B cell (primary cell): Measurements from ENCODE around the gene MAGI2. TPM values are rescaled to one million over a fixed set of nuclear protein-coding genes. Genes with fewer than 3 reads are reported as not detected.

Source experiments
- ATAC-seq: fragments of 200-7000 bp; cut with Tn5 transposase; one replicate; pipeline ENCODE4 v1.10.0; 2021; ENCODE audit warnings: low read depth, mild to moderate bottlenecking, moderate number of reproducible peaks, moderate library complexity
- CTCF ChIA-PET: fragments of 350-600 bp; sonication (Branson Sonifier 250); formaldehyde crosslinking; loops from one replicate; lab custom pipeline; 2021; ENCODE audit warnings: antibody characterized with exemption, inconsistent platforms; lab: Charles Lee
- POLR2A ChIA-PET: fragments of 350-600 bp; sonication (Branson Sonifier 250); formaldehyde crosslinking; loops from one replicate; lab custom pipeline; 2021; ENCODE audit warnings: antibody characterized with exemption; lab: Charles Lee
- DNase-seq: peaks from one replicate; pipeline ENCODE4 v3.0.0; 2013
- H2AFZ ChIP-seq: 2 replicates; pipeline ENCODE4 v1.6.1; 2012; ENCODE audit warnings: mild to moderate bottlenecking, low read depth, low read length; ENCODE audit not compliant: insufficient read depth, poor library complexity, severe bottlenecking
- H3K27ac ChIP-seq, 2 donors: 1 replicate in 1 of 2; 2 replicates in 1 of 2; pipeline ENCODE4 v1.5.1; 2012 to 2013; ENCODE audit warnings: low read length in 2 of 2, mild to moderate bottlenecking in 2 of 2, moderate library complexity in 1 of 2
- H3K27me3 ChIP-seq, 4 experiments: fragments of 200-600 bp in 1 of 4; sonication (generic) in 1 of 4; replicated peaks in 1 of 4; 1 replicate in 2 of 4; 2 replicates in 2 of 4; pipeline versions ENCODE4 v1.6.1 to v1.7.0; 2013 to 2016; ENCODE audit warnings: low read length in 3 of 4, mild to moderate bottlenecking in 2 of 4, mixed read lengths in 1 of 4, moderate library complexity in 1 of 4; ENCODE audit not compliant: insufficient read depth in 4 of 4, control insufficient read depth in 3 of 4; ENCODE audit errors: control extremely low read depth in 1 of 4
- H3K36me3 ChIP-seq, 2 experiments: replicated peaks in 1 of 2; 1 replicate in 1 of 2; 2 replicates in 1 of 2; pipeline versions ENCODE4 v1.6.1 to v1.7.1; 2013; ENCODE audit warnings: low read length in 1 of 2; ENCODE audit not compliant: insufficient read depth in 2 of 2, control insufficient read depth in 1 of 2; ENCODE audit errors: control extremely low read depth in 1 of 2, extremely low read depth in 1 of 2
- H3K4me1 ChIP-seq, 2 donors: fragments of 200-600 bp in 1 of 2; sonication (generic) in 1 of 2; 1 replicate in 1 of 2; 2 replicates in 1 of 2; pipeline versions ENCODE4 v1.5.1 to v1.6.1; 2013 to 2017; ENCODE audit warnings: low read length in 2 of 2; ENCODE audit not compliant: control insufficient read depth in 2 of 2, insufficient read depth in 2 of 2
- H3K4me2 ChIP-seq: replicated peaks from 2 replicates; pipeline ENCODE3; 2012; ENCODE audit warnings: mild to moderate bottlenecking, low read depth, low read length; ENCODE audit not compliant: poor library complexity, severe bottlenecking
- H3K4me3 ChIP-seq, 5 experiments: fragments of 200-600 bp in 1 of 5; sonication (generic) in 1 of 5; 1 replicate in 3 of 5; 2 replicates in 2 of 5; pipeline versions ENCODE4 v1.5.1 to v1.7.0; 2011 to 2016; ENCODE audit warnings: low read length in 4 of 5, mild to moderate bottlenecking in 4 of 5, low read depth in 2 of 5, control low read depth in 1 of 5, moderate library complexity in 1 of 5; ENCODE audit not compliant: insufficient read depth in 1 of 5; ENCODE audit errors: control extremely low read depth in 1 of 5, extremely low read depth in 1 of 5
- H3K79me2 ChIP-seq: fragments of 200-600 bp; sonication (generic); one replicate; pipeline ENCODE4 v1.6.0; 2016; ENCODE audit warnings: low read length; ENCODE audit not compliant: control insufficient read depth, insufficient read depth
- H3K9ac ChIP-seq: fragments of 200-600 bp; sonication (generic); 2 replicates; pipeline ENCODE4 v1.6.1; 2017; ENCODE audit warnings: mild to moderate bottlenecking, low read length, moderate library complexity
- H3K9me3 ChIP-seq, 3 donors: one replicate each; pipeline versions ENCODE4 v1.6.1 to v1.7.1; 2013; ENCODE audit warnings: low read length in 2 of 3; ENCODE audit not compliant: control insufficient read depth in 2 of 3, insufficient read depth in 1 of 3; ENCODE audit errors: control extremely low read depth in 1 of 3
- H4K20me1 ChIP-seq: 2 replicates; pipeline ENCODE4 v1.6.0; 2012; ENCODE audit warnings: mild to moderate bottlenecking, low read length; ENCODE audit not compliant: insufficient read depth, control insufficient read depth, poor library complexity, severe bottlenecking
- H3K27ac Mint-ChIP-seq: one replicate; pipeline ENCODE4 v1.8.0; 2021; ENCODE audit warnings: mixed read lengths
- H3K27me3 Mint-ChIP-seq: one replicate; pipeline ENCODE4 v1.8.0; 2021; ENCODE audit warnings: mixed read lengths
- H3K4me1 Mint-ChIP-seq: one replicate; pipeline ENCODE4 v1.8.0; 2021; ENCODE audit warnings: mixed read lengths
- H3K4me3 Mint-ChIP-seq: one replicate; pipeline ENCODE4 v1.8.0; 2021; ENCODE audit warnings: mixed read lengths
- H3K9me3 Mint-ChIP-seq: one replicate; pipeline ENCODE4 v1.8.0; 2022; ENCODE audit warnings: mixed read lengths; ENCODE audit not compliant: insufficient read depth
- CTCF ChIP-seq: fragments of 200-600 bp; IDR thresholded peaks from one replicate; pipeline ENCODE4 v1.8.0; 2022; ENCODE audit warnings: antibody characterized with exemption, mild to moderate bottlenecking
- EZH2 ChIP-seq: IDR thresholded peaks from 2 replicates; pipeline ENCODE4 v1.6.1; 2012; ENCODE audit warnings: borderline replicate concordance, low read depth, mild to moderate bottlenecking, moderate library complexity, low read length; ENCODE audit not compliant: insufficient read depth, poor library complexity, severe bottlenecking
- WGBS: methylation state at CpG from one replicate; pipeline ENCODE4 v1.1.5; 2013; ENCODE audit warnings: missing lambda C conversion rate; ENCODE audit not compliant: insufficient coverage; 5-methylcytosine and 5-hydroxymethylcytosine counted together
- intact Hi-C: fragments of 100-400 bp; cut with micrococcal nuclease; formaldehyde crosslinking; loops from one replicate; pipeline ENCODE4 v1.10.0; 2022
- polyA plus RNA-seq: library from polyadenylated mRNA; depleted of rRNA; stranded (reverse); fragments of >200 nt; gene quantifications from 2 replicates; pipeline ENCODE4 v1.2.3, GENCODE V29; 2012
- total RNA-seq, 2 donors: library from RNA; stranded (reverse); fragments of 120-200 nt in 1 of 2; gene quantifications; 1 replicate in 1 of 2; 2 replicates in 1 of 2; pipeline versions ENCODE4 v1.2.3 to v1.2.4, GENCODE V29; 2013 to 2022

The MAGI2 gene
- total and polyA plus RNA-seq, 2 donors (not counting 1 experiment from before 2014, with no cell fraction given) = 0.16 to 0.64 TPM

DNA sequence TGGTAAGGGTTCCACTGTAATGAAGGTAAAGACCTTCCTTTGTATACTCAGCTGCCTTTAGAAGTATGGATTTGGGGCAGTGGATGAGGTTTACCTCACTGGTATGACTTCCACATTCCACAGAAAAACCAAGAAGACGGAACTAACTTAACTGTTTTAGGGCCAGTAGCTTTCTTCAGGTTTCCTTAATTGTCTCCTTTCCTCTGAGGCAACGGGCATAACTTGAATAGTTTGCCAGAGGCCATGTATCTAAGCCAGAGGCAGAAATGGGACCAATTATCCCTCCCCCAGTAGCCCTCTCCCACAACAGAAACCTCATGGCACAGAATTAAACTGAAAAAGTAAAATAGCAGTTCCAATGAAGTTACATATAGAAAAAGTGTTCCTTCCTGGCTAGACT, 1373.2 kb downstream of the MAGI2 start:
- no peak for DNase-seq
- no peaks in the 10 kb centered on the region for H3K9me3 ChIP-seq
- H2AFZ ChIP-seq = no peak overlapping the region
- no peaks in the 10 kb centered on the region for H3K4me1 ChIP-seq
- H3K9ac ChIP-seq = no peak overlapping the region
- CTCF ChIA-PET = no interaction called here
- peaks cover 0 to 7% (median 3%) of the 10 kb centered on the region in 4 experiments for H3K27me3 ChIP-seq
- Mint-ChIP-seq H3K27me3 (peaks cover 11% of the 10 kb centered on the region), H3K27ac (no peak overlapping the region), H3K4me3 (no peak overlapping the region), H3K9me3 (no peaks in the 10 kb centered on the region), H3K4me1 (no peaks in the 10 kb centered on the region)
- no peaks in the 10 kb centered on the region for H4K20me1 ChIP-seq
- no peak for TF ChIP-seq CTCF
- no peak for TF ChIP-seq EZH2
- H3K79me2 ChIP-seq = no peaks in the 10 kb centered on the region
- POLR2A ChIA-PET = no interaction called here
- no peak overlapping the region for H3K4me2 ChIP-seq
- intact Hi-C loops = no loop called here
- no peak overlapping the region for H3K4me3 ChIP-seq
- no peaks in the 10 kb centered on the region for H3K36me3 ChIP-seq
- ATAC-seq = no peak
- 50% methylated on average over 1 of the region's 2 CpGs for WGBS
- no peak overlapping the region for H3K27ac ChIP-seq

DNA sequence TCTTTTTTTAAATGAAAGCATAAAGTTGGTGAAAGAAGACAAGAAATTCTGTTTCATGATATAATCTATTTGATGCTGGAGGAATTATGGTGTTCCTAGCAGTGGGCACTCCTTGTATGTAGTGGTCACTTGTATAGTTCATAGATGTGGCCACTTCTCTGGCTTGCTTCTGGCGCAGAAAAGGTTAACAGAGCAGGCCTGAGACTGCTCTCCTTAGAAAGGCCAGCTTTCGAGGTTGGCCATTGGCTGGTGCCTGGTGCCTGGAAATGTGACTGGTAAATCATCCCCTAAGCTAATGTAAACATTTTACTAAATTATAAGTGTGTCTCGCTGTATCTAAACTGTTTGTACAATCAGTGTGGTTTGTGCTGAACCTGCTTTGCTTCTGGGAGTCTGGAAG, 1378.8 kb downstream of the MAGI2 start:
- H4K20me1 ChIP-seq = no peaks in the 10 kb centered on the region
- peaks cover 0 to 7% (median under 1%) of the 10 kb centered on the region in 4 experiments for H3K27me3 ChIP-seq
- no peak overlapping the region for H3K27ac ChIP-seq
- ChIA-PET CTCF (no interaction called here), POLR2A (no interaction called here)
- H3K79me2 ChIP-seq = no peaks in the 10 kb centered on the region
- H3K9me3 Mint-ChIP-seq = no peaks in the 10 kb centered on the region
- no peak overlapping the region for H3K4me2 ChIP-seq
- DNase-seq (no peak), ATAC-seq (no peak)
- peaks cover 11% of the 10 kb centered on the region for H3K27me3 Mint-ChIP-seq
- no peak overlapping the region for H3K4me3 Mint-ChIP-seq
- H3K9ac ChIP-seq = no peak overlapping the region
- H3K9me3 ChIP-seq = no peaks in the 10 kb centered on the region
- intact Hi-C loops = no loop called here
- no peak overlapping the region for H3K27ac Mint-ChIP-seq
- TF ChIP-seq CTCF (no peak), EZH2 (no peak)
- H2AFZ ChIP-seq = no peak overlapping the region
- 92% methylated on average over 2 of the region's 3 CpGs for WGBS
- H3K36me3 ChIP-seq = no peaks in the 10 kb centered on the region
- H3K4me1 Mint-ChIP-seq = no peaks in the 10 kb centered on the region
- no peaks in the 10 kb centered on the region for H3K4me1 ChIP-seq
- no peak overlapping the region for H3K4me3 ChIP-seq
